OCI-LY3 (cell line): ENCODE results near the gene FGF3.
"Not testable (repeated sequence)": the region's sequence is repeated elsewhere in the genome, so short reads cannot be mapped to it uniquely, and the experiment has no call there.

Experiments used
- H2AFZ ChIP-seq: fragments of 200-600, 300-600 bp; shearing (Covaris generic); 2 replicates; pipeline ENCODE4 v1.6.0; 2014; ENCODE audit warnings: antibody characterized with exemption, low read depth, low read length
- H3K27ac ChIP-seq: fragments of 200-600, 300-600 bp; sonication (generic); 2 replicates; pipeline ENCODE4 v1.5.1; 2014; ENCODE audit warnings: mild to moderate bottlenecking, low read length, moderate library complexity, mixed read lengths
- H3K27me3 ChIP-seq: fragments of 200-600, 300-600 bp; sonication (generic); 2 replicates; pipeline ENCODE4 v1.6.1; 2014; ENCODE audit warnings: low read depth, low read length, mixed read lengths
- H3K36me3 ChIP-seq: fragments of 200-600, 300-600 bp; sonication (generic); replicated peaks from 2 replicates; pipeline ENCODE3; 2014; ENCODE audit warnings: low read depth, low read length, mixed read lengths
- H3K4me1 ChIP-seq: fragments of 300-600, 200-600 bp; sonication (generic); 2 replicates; pipeline ENCODE4 v1.6.1; 2014; ENCODE audit warnings: low read length, mixed read lengths
- H3K4me2 ChIP-seq: fragments of 200-600, 300-600 bp; sonication (generic); 2 replicates; pipeline ENCODE4 v1.6.1; 2014; ENCODE audit warnings: low read length, mixed read lengths
- H3K4me3 ChIP-seq: fragments of 300-600, 200-600 bp; sonication (generic); 2 replicates; pipeline ENCODE4 v1.5.1; 2014; ENCODE audit warnings: antibody characterized with exemption, mild to moderate bottlenecking, low read length, moderate library complexity
- H3K79me2 ChIP-seq: fragments of 300-600, 200-600 bp; shearing (Covaris generic); 2 replicates; pipeline ENCODE4 v1.6.1; 2014; ENCODE audit warnings: mild to moderate bottlenecking, low read length, mixed read lengths
- H3K9ac ChIP-seq: fragments of 300-600, 200-600 bp; shearing (Covaris generic); 2 replicates; pipeline ENCODE4 v1.6.0; 2014; ENCODE audit warnings: mild to moderate bottlenecking, low read length, moderate library complexity
- H3K9me3 ChIP-seq: fragments of 200-600, 300-600 bp; shearing (Covaris generic); 2 replicates; pipeline ENCODE4 v1.6.1; 2014; ENCODE audit warnings: low read length, mixed read lengths; ENCODE audit not compliant: insufficient read depth
- H4K20me1 ChIP-seq: fragments of 200-600, 300-600 bp; sonication (generic); 2 replicates; pipeline ENCODE4 v1.6.1; 2016; ENCODE audit warnings: low read length, mixed read lengths; ENCODE audit not compliant: insufficient read depth
- EZH2phosphoT487 ChIP-seq: fragments of 200-600 bp; shearing (Covaris generic); IDR thresholded peaks from 2 replicates; pipeline ENCODE4 v1.6.1; 2018; ENCODE audit warnings: antibody characterized with exemption, mixed run types, low read depth
- TF ChIP-seq, protein P1 (sequence below): fragments of 200-600, 300-600 bp; sonication (generic); IDR thresholded peaks from 2 replicates; pipeline ENCODE4 v1.5.1; 2014; ENCODE audit warnings: antibody characterized with exemption, low read length, low read depth

FGF3 gene

DNA sequence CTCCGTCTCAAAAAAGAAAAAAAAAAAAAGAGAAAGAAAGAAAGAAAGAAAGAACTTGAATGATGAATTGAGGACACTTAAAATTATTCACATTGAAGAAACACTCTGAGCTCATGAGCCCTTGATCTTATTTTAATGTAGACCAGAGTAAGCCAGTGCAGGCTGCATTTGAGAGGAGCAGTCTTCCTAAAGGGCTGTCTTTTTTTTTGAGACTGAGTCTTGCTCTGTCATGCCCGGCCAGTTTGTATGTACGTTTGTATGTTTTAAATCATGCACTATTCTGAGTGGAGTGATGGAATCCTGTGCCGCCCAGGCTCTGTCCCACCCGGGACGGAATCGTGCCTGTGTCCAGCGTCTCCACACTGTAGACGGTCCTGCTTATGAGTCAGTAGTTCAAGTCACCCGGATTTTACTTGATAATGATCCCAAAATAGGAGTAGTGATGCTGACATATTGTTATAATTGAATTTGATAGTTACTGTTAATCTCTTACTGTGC lies 53.7 kb downstream of the FGF3 start:
- Histone ChIP-seq H3K4me1 (no peaks in the 10 kb centered on the region), H3K36me3 (no peaks in the 10 kb centered on the region), H3K27ac (no peak overlapping the region), H3K4me3 (no peak overlapping the region), H3K27me3 (peaks cover 6% of the 10 kb centered on the region; the same call in 1 of the 2 replicates), H3K9ac (no peak overlapping the region), H2AFZ (no peak overlapping the region), H3K79me2 (no peaks in the 10 kb centered on the region), H3K4me2 (no peak overlapping the region), H4K20me1 (no peaks in the 10 kb centered on the region), H3K9me3 (no peaks in the 10 kb centered on the region)
- TF ChIP-seq EZH2phosphoT487 = no peak
- TF ChIP-seq, protein P1, sequence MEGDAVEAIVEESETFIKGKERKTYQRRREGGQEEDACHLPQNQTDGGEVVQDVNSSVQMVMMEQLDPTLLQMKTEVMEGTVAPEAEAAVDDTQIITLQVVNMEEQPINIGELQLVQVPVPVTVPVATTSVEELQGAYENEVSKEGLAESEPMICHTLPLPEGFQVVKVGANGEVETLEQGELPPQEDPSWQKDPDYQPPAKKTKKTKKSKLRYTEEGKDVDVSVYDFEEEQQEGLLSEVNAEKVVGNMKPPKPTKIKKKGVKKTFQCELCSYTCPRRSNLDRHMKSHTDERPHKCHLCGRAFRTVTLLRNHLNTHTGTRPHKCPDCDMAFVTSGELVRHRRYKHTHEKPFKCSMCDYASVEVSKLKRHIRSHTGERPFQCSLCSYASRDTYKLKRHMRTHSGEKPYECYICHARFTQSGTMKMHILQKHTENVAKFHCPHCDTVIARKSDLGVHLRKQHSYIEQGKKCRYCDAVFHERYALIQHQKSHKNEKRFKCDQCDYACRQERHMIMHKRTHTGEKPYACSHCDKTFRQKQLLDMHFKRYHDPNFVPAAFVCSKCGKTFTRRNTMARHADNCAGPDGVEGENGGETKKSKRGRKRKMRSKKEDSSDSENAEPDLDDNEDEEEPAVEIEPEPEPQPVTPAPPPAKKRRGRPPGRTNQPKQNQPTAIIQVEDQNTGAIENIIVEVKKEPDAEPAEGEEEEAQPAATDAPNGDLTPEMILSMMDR = no peak

DNA sequence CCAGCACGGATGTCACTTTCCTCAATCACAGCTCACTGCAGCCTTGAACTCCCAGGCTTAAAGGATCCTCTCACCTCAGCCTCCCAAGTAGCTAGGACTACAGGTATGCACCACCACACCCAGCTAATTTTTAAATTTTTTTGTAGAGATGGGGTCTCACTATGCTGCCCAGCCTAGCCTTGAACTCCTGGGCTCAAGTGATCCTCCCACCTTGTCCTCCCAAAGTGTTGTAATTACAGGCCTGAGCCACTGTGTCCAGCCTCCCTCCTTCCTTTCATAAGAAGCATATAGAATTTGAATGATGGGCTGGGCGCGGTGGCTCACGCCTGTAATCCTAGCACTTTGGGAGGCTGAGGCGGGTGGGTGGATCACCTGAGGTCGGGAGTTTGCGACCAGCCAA lies 54.3 kb downstream of the FGF3 start:
- H2AFZ ChIP-seq, H3K9me3 ChIP-seq, H3K4me1 ChIP-seq, H3K4me3 ChIP-seq, H3K36me3 ChIP-seq, H3K27me3 ChIP-seq, H4K20me1 ChIP-seq, H3K27ac ChIP-seq, H3K4me2 ChIP-seq, H3K79me2 ChIP-seq, H3K9ac ChIP-seq: not testable (repeated sequence)

DNA sequence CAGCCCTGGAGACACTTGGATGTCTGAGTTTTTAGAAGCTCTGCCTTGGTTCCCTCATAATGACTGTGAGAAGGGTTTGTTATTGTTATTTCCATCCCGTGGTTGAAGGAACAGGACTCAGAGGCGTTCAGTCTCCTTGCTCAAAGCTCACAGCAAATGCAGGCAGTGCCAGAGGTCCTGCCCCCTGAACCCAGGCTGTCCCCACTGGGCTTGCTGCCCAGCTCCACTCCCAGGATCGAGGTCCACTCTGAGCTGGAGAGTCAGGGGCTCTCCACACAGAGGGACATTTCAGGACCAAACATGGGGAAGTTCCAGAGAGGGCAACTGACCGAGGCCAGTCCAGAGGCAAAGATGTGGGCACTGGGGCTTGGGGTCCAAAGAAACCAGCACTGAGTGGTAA lies 58.9 kb downstream of the FGF3 start:
- no peaks in the 10 kb centered on the region for H3K4me1 ChIP-seq
- no peak overlapping the region for H3K9ac ChIP-seq

More for the DNA sequence above, 58.9 kb downstream of the FGF3 start:
- H3K4me2 ChIP-seq = no peak overlapping the region
- no peaks in the 10 kb centered on the region for H3K79me2 ChIP-seq
- no peak overlapping the region for H2AFZ ChIP-seq
- H3K9me3 ChIP-seq = no peaks in the 10 kb centered on the region
- no peak for TF ChIP-seq EZH2phosphoT487
- TF ChIP-seq, protein P1 = no peak
- no peaks in the 10 kb centered on the region for H3K36me3 ChIP-seq
- H3K4me3 ChIP-seq = no peak overlapping the region
- H3K27ac ChIP-seq = no peak overlapping the region
- H3K27me3 ChIP-seq = peaks cover 6% of the 10 kb centered on the region; the same call in 1 of the 2 replicates
- H4K20me1 ChIP-seq = no peaks in the 10 kb centered on the region
